Pons (tissue), 1 donor: ENCODE results near the gene SLC9C1.

ENCODE experiments used
- DNase-seq: peaks from one replicate; pipeline ENCODE4 v3.0.0-alpha.2; 2016; ENCODE audit warnings: low spot score

Gene SLC9C1

GRCh38 chr3:112293368-112294321, at the start of gene SLC9C1:
Gene SLC9C1, minus strand, starts transcription at chr3:112294216. Its CDS starts 7,425 bp downstream, at chr3:112286791.
- DNase-seq, result peak; percentile 93

GRCh38 chr3:112341386-112341785, 47.4 kb upstream of the SLC9C1 start:
- DNase-seq, result no peak

GRCh38 chr3:112339609-112340008, 45.6 kb upstream of the SLC9C1 start:
- no peak for DNase-seq

- DNase-seq, result no peak
Observed at GRCh38 chr3:112339134-112339533, 45.1 kb upstream of the SLC9C1 start.

- DNase-seq, result no peak
Observed at GRCh38 chr3:112338727-112339056, 44.7 kb upstream of the SLC9C1 start.

GRCh38 chr3:112338021-112338726, 44.2 kb upstream of the SLC9C1 start:
- DNase-seq, result no peak

GRCh38 chr3:112335434-112335781, 41.4 kb upstream of the SLC9C1 start:
- peak; percentile 9 for DNase-seq

- peak; percentile 14 for DNase-seq
Observed at GRCh38 chr3:112334691-112335433, 40.8 kb upstream of the SLC9C1 start.

GRCh38 chr3:112333381-112334317, 39.6 kb upstream of the SLC9C1 start:
- DNase-seq, result peak; percentile 78

- DNase-seq, result peak; percentile 32
Observed at GRCh38 chr3:112333002-112333380, 39.0 kb upstream of the SLC9C1 start, which contains the start of gene CD200. Gene CD200, plus strand, starts transcription at chr3:112333156. Its CDS starts 57 bp downstream, at chr3:112333213.

- DNase-seq, result no peak
Observed at GRCh38 chr3:112331851-112332250, 37.8 kb upstream of the SLC9C1 start.

- DNase-seq, result peak; percentile 88
Observed at GRCh38 chr3:112327371-112327951, 33.4 kb upstream of the SLC9C1 start.

- no peak for DNase-seq
Observed at GRCh38 chr3:112321867-112322652, 28.0 kb upstream of the SLC9C1 start.

- no peak for DNase-seq
Observed at GRCh38 chr3:112320691-112321090, 26.7 kb upstream of the SLC9C1 start.

- no peak for DNase-seq
Observed at GRCh38 chr3:112319516-112320276, 25.7 kb upstream of the SLC9C1 start.

- DNase-seq, result no peak
Observed at GRCh38 chr3:112315791-112316190, 21.8 kb upstream of the SLC9C1 start.

GRCh38 chr3:112314649-112315048, 20.6 kb upstream of the SLC9C1 start:
- no peak for DNase-seq

GRCh38 chr3:112308151-112308911, 14.3 kb upstream of the SLC9C1 start:
- DNase-seq, result no peak

GRCh38 chr3:112307557-112307956, 13.5 kb upstream of the SLC9C1 start:
- DNase-seq, result no peak
